Cerebellar nuclear complex (tissue), 1 donor: ENCODE data around the gene PHLPP1.
"Not testable (repeated sequence)": the region's sequence is repeated elsewhere in the genome, so short reads cannot be mapped to it uniquely, and the experiment has no call there.

ENCODE experiments used
- DNase-seq, 2 experiments: peaks; one replicate each; lab custom pipeline; 2025; lab: John Stamatoyannopoulos, UW

Gene PHLPP1

GRCh38 chr18:62717925-62718800, 2.8 kb downstream of the PHLPP1 start:
- DNase-seq: no peak

- DNase-seq: no peak
Measured at GRCh38 chr18:62720048-62720447, 4.7 kb downstream of the PHLPP1 start.

GRCh38 chr18:62720766-62721613, 5.6 kb downstream of the PHLPP1 start:
- no peak for DNase-seq

GRCh38 chr18:62721839-62722795, 6.8 kb downstream of the PHLPP1 start:
- no peak for DNase-seq

- DNase-seq: no peak
Measured at GRCh38 chr18:62723666-62724281, 8.4 kb downstream of the PHLPP1 start.

- DNase-seq: no peak
Measured at GRCh38 chr18:62725896-62726295, 10.6 kb downstream of the PHLPP1 start.

- DNase-seq: no peak
Measured at GRCh38 chr18:62728254-62728653, 12.9 kb downstream of the PHLPP1 start.

GRCh38 chr18:62729487-62730386, 14.4 kb downstream of the PHLPP1 start:
- DNase-seq: no peak

GRCh38 chr18:62730941-62731340, 15.6 kb downstream of the PHLPP1 start:
- DNase-seq: no peak

GRCh38 chr18:62732617-62733016, 17.3 kb downstream of the PHLPP1 start:
- no peak for DNase-seq

GRCh38 chr18:62734290-62734689, 18.9 kb downstream of the PHLPP1 start:
- DNase-seq: no peak

GRCh38 chr18:62735387-62735786, 20.0 kb downstream of the PHLPP1 start:
- DNase-seq: no peak

- DNase-seq: no peak
Measured at GRCh38 chr18:62736077-62736855, 20.9 kb downstream of the PHLPP1 start.

GRCh38 chr18:62737241-62737873, 22.0 kb downstream of the PHLPP1 start:
- no peak for DNase-seq

GRCh38 chr18:62738639-62739038, 23.3 kb downstream of the PHLPP1 start:
- no peak for DNase-seq

- no peak for DNase-seq
Measured at GRCh38 chr18:62739911-62740310, 24.6 kb downstream of the PHLPP1 start.

- not testable (repeated sequence) for DNase-seq
Measured at GRCh38 chr18:62740650-62741049, 25.3 kb downstream of the PHLPP1 start.

- no peak for DNase-seq
Measured at GRCh38 chr18:62741118-62741566, 25.8 kb downstream of the PHLPP1 start.

GRCh38 chr18:62741584-62741983, 26.2 kb downstream of the PHLPP1 start:
- DNase-seq: no peak
